Measurements from ENCODE around the gene NAAA. TPM values are rescaled to one million over a fixed set of nuclear protein-coding genes. Genes with fewer than 3 reads are reported as not detected.

The NAAA gene
- total and polyA plus RNA-seq, 9 of the 15 experiments (the other 6 are each of a cell fraction or from before 2014, with no cell fraction given): 1.3 to 7.9 (median 5.9) TPM

- TF ChIP-seq KLF13 (tag; IDR thresholded peaks at IDR 0.05; ENCODE audit: borderline replicate concordance, low read depth) (no peak), ZHX1 (conservative IDR thresholded peaks at IDR 0.05; ENCODE audit: low read length) (no peak), BACH1 (tag; IDR thresholded peaks at IDR 0.05) (no peak), ZNF639 (CRISPR knock-in tag; conservative IDR thresholded peaks at IDR 0.05 in 1 of 2, IDR thresholded peaks at IDR 0.05 in 1 of 2) (no peak), CBFA2T3 (IDR thresholded peaks at IDR 0.05) (no peak), THRB (CRISPR knock-in tag; conservative IDR thresholded peaks at IDR 0.05) (no peak)
Observed at GRCh38 chr4:75895744-75896314, 45.0 kb downstream of the NAAA start (continued).

Data from K562 (cell line).